Panc1 (cell line): ENCODE measurements around the gene ALG2. TPM values are rescaled to one million over a fixed set of nuclear protein-coding genes. Genes with fewer than 3 reads are reported as not detected.

Source experiments
- ATAC-seq: fragments of 200-7000 bp; cut with Tn5 transposase; 2 replicates; pipeline ENCODE4 v1.9.1; 2020; ENCODE audit warnings: mild to moderate bottlenecking, moderate library complexity
- BruUV-seq: library from RNA; stranded (reverse); fragments of 400-500 nt; replicated peaks from 2 replicates; lab custom pipeline; 2021; lab: Mats Ljungman, UMichigan
- CTCF ChIA-PET: fragments of 300-600 bp; sonication (Branson Sonifier 250); formaldehyde crosslinking; loops from one replicate; lab custom pipeline; 2022; ENCODE audit warnings: antibody characterized with exemption; lab: Charles Lee
- POLR2A ChIA-PET: fragments of 300-600 bp; sonication (Branson Sonifier 250); formaldehyde crosslinking; loops from one replicate; lab custom pipeline; 2022; ENCODE audit warnings: antibody characterized with exemption; lab: Charles Lee
- DNase-seq: peaks from one replicate; pipeline ENCODE4 v3.0.0-alpha.2; 2010; ENCODE audit warnings: low read depth, low spot score
- H3K27ac ChIP-seq: 2 replicates; pipeline ENCODE4 v1.5.1; 2011; ENCODE audit warnings: mild to moderate bottlenecking, low read length, inconsistent platforms
- H3K27me3 ChIP-seq: fragments of 200-500 bp; sonication (Bioruptor generic); 2 replicates; pipeline ENCODE4 v1.6.0; 2014; ENCODE audit warnings: low read length, inconsistent platforms; ENCODE audit not compliant: control insufficient read depth, insufficient read depth
- H3K36me3 ChIP-seq: fragments of 200-500 bp; sonication (Bioruptor generic); 2 replicates; pipeline ENCODE4 v1.5.1; 2014; ENCODE audit warnings: inconsistent platforms, mild to moderate bottlenecking, low read length, moderate library complexity; ENCODE audit not compliant: control insufficient read depth, insufficient read depth
- H3K4me1 ChIP-seq: 2 replicates; pipeline ENCODE4 v1.5.1; 2011; ENCODE audit warnings: inconsistent platforms, mild to moderate bottlenecking, low read length, moderate library complexity; ENCODE audit not compliant: control insufficient read depth, insufficient read depth
- H3K4me3 ChIP-seq, 2 experiments: 2 replicates each; pipeline ENCODE4 v1.5.1; 2011 to 2012; ENCODE audit warnings: low read depth in 2 of 2, low read length in 2 of 2, mild to moderate bottlenecking in 2 of 2, inconsistent platforms in 1 of 2, moderate library complexity in 1 of 2
- H3K9me3 ChIP-seq: fragments of 200-500 bp; sonication (Bioruptor generic); 2 replicates; pipeline ENCODE4 v1.5.1; 2014; ENCODE audit warnings: low read depth, mild to moderate bottlenecking, inconsistent platforms, low read length, moderate library complexity; ENCODE audit not compliant: control insufficient read depth, insufficient read depth
- CTCF ChIP-seq: fragments of 450-650 bp; IDR thresholded peaks from 2 replicates; pipeline ENCODE4 v1.5.1; 2017; ENCODE audit warnings: mild to moderate bottlenecking
- POLR2AphosphoS5 ChIP-seq: IDR thresholded peaks from 2 replicates; pipeline ENCODE4 v1.6.1; 2012; ENCODE audit warnings: mild to moderate bottlenecking, low read depth, low read length, moderate library complexity
- REST ChIP-seq, 2 experiments: IDR thresholded peaks; 2 replicates each; pipeline ENCODE4 v1.6.1; 2011 to 2012; ENCODE audit warnings: low read depth in 2 of 2, control low read depth in 1 of 2, low read length in 1 of 2, mild to moderate bottlenecking in 1 of 2, moderate library complexity in 1 of 2; ENCODE audit not compliant: insufficient read depth in 1 of 2
- SIN3A ChIP-seq: IDR thresholded peaks from 2 replicates; pipeline ENCODE4 v1.6.1; 2012; ENCODE audit warnings: low read depth, mild to moderate bottlenecking, low read length, moderate library complexity, borderline replicate concordance; ENCODE audit not compliant: insufficient read depth
- TCF7L2 ChIP-seq: IDR thresholded peaks from 2 replicates; pipeline ENCODE4 v1.6.1; 2011; ENCODE audit warnings: mild to moderate bottlenecking, low read depth, low read length, inconsistent platforms
- in situ Hi-C: cut with HindIII; loops from 2 replicates; pipeline ENCODE4 v1.10.0; 2016; ENCODE audit warnings: low sequenced_read_pairs, low pct_unique_long_range_greater_than_20kb
- intact Hi-C: fragments of 100-400 bp; cut with micrococcal nuclease; formaldehyde crosslinking; loops from one replicate; pipeline ENCODE4 v1.10.0; 2022; ENCODE audit not compliant: unreplicated experiment
- total RNA-seq: library from RNA; stranded (reverse); gene quantifications from one replicate; pipeline ENCODE4 v1.2.1, GENCODE V29; 2021; ENCODE audit not compliant: unreplicated experiment

ALG2 gene
- total RNA-seq, 1 experiment from 2014 or later = 20.8 TPM

- ChIA-PET CTCF (no interaction called here), POLR2A (no interaction called here)
- H3K27me3 ChIP-seq = peaks cover 4% of the 10 kb centered on the region
- intact Hi-C loops = loop anchor here (10.0 kb wide), 1 partner anchor 617 kb away; no protein-coding TSS in a partner anchor
- no peak overlapping the region for H3K4me3 ChIP-seq
- BruUV-seq = no TSS peak
- in situ Hi-C loops = no loop called here
- no peak for TF ChIP-seq CTCF
- H3K36me3 ChIP-seq = no peaks in the 10 kb centered on the region
- no peaks in the 10 kb centered on the region for H3K9me3 ChIP-seq
- DNase-seq = no peak
- H3K4me1 ChIP-seq = no peaks in the 10 kb centered on the region
- H3K27ac ChIP-seq = no peak overlapping the region
- ATAC-seq = no peak
Measured at GRCh38 chr9:99187311-99187710, 34.4 kb downstream of the ALG2 start.

GRCh38 chr9:99185934-99186333 lies 35.8 kb downstream of the ALG2 start:
- no peaks in the 10 kb centered on the region for H3K36me3 ChIP-seq
- no peaks in the 10 kb centered on the region for H3K9me3 ChIP-seq
- in situ Hi-C loops = no loop called here
- no peaks in the 10 kb centered on the region for H3K4me1 ChIP-seq
- no peak overlapping the region for H3K4me3 ChIP-seq
- DNase-seq (no peak), ATAC-seq (no peak)
- peaks cover 4% of the 10 kb centered on the region for H3K27me3 ChIP-seq
- no peak overlapping the region for H3K27ac ChIP-seq
- BruUV-seq = no TSS peak
- CTCF ChIA-PET = interaction anchor here (0.7 kb wide), 1 partner anchor 1140 kb away, joined by 5 read pairs; no protein-coding TSS in a partner anchor
- TF ChIP-seq POLR2AphosphoS5 (no peak), SIN3A (no peak), CTCF (no peak), TCF7L2 (no peak), REST (IDR thresholded peaks at IDR 0.05; ENCODE audit: insufficient read depth in 1 of 2, low read depth in 2 of 2, low read length in 1 of 2) (no peak)
- intact Hi-C loops = loop anchor here (10.0 kb wide), 1 partner anchor 619 kb away; no protein-coding TSS in a partner anchor
- POLR2A ChIA-PET = no interaction called here

- Histone ChIP-seq H3K27ac (no peak overlapping the region), H3K27me3 (peaks cover 4% of the 10 kb centered on the region), H3K9me3 (no peaks in the 10 kb centered on the region), H3K4me3 (no peak overlapping the region), H3K4me1 (no peaks in the 10 kb centered on the region), H3K36me3 (no peaks in the 10 kb centered on the region)
- in situ Hi-C loops = no loop called here
- CTCF ChIA-PET = no interaction called here
- DNase-seq (no peak), ATAC-seq (no peak)
- no peak for TF ChIP-seq TCF7L2
- no peak for TF ChIP-seq REST (IDR thresholded peaks at IDR 0.05; ENCODE audit: insufficient read depth in 1 of 2, low read depth in 2 of 2, low read length in 1 of 2)
- TF ChIP-seq POLR2AphosphoS5 = no peak
- no peak for TF ChIP-seq SIN3A
- TF ChIP-seq CTCF = no peak
- POLR2A ChIA-PET = no interaction called here
- intact Hi-C loops = loop anchor here (10.0 kb wide), 1 partner anchor 620 kb away; no protein-coding TSS in a partner anchor
- no TSS peak for BruUV-seq
Measured at GRCh38 chr9:99185348-99185632, 36.5 kb downstream of the ALG2 start.
